ENCODE data around the gene CR1L. TPM values are rescaled to one million over a fixed set of nuclear protein-coding genes. Genes with fewer than 3 reads are reported as not detected.
"Not testable (repeated sequence)": the region's sequence is repeated elsewhere in the genome, so short reads cannot be mapped to it uniquely, and the experiment has no call there.

Gene CR1L
- total RNA-seq, 2 experiments from 2014 or later = not detected

GRCh38 chr1:207747627-207748492, 102.9 kb downstream of the CR1L start:
- DNase-seq = no peak
- Mint-ChIP-seq H3K27ac (no peak overlapping the region), H3K36me3 (ENCODE audit: low read depth) (peaks cover 5% of the 10 kb centered on the region), H3K4me1 (peaks cover 39% of the 10 kb centered on the region), H3K9me3 (no peaks in the 10 kb centered on the region), H3K4me3 (no peak overlapping the region), H3K27me3 (no peaks in the 10 kb centered on the region)
- POLR2A ChIA-PET = no interaction called here
- CTCF ChIA-PET = interaction anchor here (1.2 kb wide), 1 partner anchor 116 kb away, joined by 3 read pairs; no protein-coding TSS in a partner anchor

DNA sequence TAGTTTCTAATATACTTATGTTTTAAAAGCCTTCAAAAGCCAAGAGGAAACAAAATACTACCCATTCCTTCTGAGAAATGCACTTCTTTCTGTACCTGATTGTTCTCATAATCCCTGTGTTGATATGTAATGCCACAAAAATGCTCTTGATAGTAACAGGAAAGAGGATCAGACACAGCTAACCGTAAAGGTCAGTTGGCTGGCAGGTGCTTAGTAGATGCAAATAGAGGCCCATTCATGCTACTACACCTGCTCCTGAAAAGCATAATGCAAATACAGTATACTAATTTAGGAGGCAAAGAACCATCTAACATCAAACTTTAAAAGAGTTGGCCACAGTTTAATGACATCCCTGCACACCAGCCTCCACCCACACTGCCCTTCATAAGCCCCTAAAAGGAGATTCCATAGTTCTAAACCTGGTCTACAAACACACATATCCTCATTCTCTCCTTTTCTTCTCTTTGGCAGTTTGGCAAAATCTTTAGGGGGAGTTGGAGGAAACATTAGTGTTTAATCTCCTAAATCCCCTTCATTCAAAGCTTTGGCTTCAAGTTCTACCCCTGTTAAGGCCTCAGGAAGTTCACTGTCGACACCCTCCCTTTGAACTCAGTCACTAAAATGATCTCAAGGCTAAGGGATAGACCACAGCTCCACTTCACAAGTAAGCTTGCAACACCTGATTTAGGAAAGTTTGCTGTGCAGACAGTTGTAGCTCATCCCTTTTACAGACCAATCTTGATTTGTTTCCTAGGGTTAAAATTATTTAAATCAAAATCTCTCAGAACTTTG, 104.0 kb downstream of the CR1L start:
- ChIA-PET POLR2A (no interaction called here), CTCF (interaction anchor here (1.2 kb wide), 1 partner anchor 115 kb away, joined by 3 read pairs; no protein-coding TSS in a partner anchor)
- Mint-ChIP-seq H3K27ac (peak overlapping the region; percentile 63), H3K36me3 (ENCODE audit: low read depth) (peaks cover 5% of the 10 kb centered on the region), H3K9me3 (no peaks in the 10 kb centered on the region), H3K27me3 (no peaks in the 10 kb centered on the region), H3K4me1 (peaks cover 47% of the 10 kb centered on the region), H3K4me3 (peak overlapping the region; percentile 40)
- DNase-seq = no peak

DNA sequence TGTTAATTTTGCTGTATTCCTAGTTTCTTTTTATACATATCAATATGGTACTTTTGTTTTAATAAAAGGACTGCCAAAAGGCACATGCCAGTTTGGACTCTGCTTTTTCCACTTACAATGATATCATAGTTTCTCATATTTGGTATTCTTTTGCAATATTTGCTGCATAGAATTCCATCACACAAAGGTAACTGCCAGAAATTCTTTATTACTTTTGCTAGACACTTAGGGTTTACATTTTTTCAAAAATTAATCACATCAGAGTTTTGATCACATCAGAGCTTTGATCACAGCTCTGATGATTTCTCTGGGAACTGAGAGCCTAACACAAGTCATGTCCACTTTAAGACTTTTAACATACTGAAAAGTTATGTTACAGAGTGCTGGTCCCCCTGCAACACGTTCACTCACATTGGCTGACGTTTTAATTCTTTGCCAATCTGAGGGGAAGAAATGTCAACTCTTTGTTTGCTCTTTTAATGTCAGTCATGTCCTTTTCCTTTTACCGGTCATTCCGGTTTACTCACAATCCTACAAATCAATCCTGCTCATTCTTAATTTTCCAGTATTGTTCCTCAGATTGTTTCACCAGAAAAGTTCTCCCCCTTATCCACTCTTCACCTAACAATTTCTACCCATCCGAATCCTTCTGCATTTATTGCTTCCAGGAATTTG, 105.8 kb downstream of the CR1L start:
- peaks cover 64% of the 10 kb centered on the region for H3K4me1 Mint-ChIP-seq
- ChIA-PET CTCF (no interaction called here), POLR2A (no interaction called here)
- no peaks in the 10 kb centered on the region for H3K9me3 Mint-ChIP-seq
- DNase-seq = no peak
- H3K27ac Mint-ChIP-seq = peak overlapping the region; percentile 97
- no peaks in the 10 kb centered on the region for H3K27me3 Mint-ChIP-seq
- peaks cover 5% of the 10 kb centered on the region for H3K36me3 Mint-ChIP-seq (ENCODE audit: low read depth)
- peak overlapping the region; percentile 100 for H3K4me3 Mint-ChIP-seq

GRCh38 chr1:207751463-207751789, 106.5 kb downstream of the CR1L start:
- DNase-seq; H3K27me3 Mint-ChIP-seq; CTCF ChIA-PET; H3K36me3 Mint-ChIP-seq (ENCODE audit: low read depth); POLR2A ChIA-PET; H3K9me3 Mint-ChIP-seq: not testable (repeated sequence)
- H3K27ac Mint-ChIP-seq = peak overlapping the region; percentile 97
- H3K4me3 Mint-ChIP-seq = peak overlapping the region; percentile 100
- H3K4me1 Mint-ChIP-seq = peaks cover 71% of the 10 kb centered on the region

DNA sequence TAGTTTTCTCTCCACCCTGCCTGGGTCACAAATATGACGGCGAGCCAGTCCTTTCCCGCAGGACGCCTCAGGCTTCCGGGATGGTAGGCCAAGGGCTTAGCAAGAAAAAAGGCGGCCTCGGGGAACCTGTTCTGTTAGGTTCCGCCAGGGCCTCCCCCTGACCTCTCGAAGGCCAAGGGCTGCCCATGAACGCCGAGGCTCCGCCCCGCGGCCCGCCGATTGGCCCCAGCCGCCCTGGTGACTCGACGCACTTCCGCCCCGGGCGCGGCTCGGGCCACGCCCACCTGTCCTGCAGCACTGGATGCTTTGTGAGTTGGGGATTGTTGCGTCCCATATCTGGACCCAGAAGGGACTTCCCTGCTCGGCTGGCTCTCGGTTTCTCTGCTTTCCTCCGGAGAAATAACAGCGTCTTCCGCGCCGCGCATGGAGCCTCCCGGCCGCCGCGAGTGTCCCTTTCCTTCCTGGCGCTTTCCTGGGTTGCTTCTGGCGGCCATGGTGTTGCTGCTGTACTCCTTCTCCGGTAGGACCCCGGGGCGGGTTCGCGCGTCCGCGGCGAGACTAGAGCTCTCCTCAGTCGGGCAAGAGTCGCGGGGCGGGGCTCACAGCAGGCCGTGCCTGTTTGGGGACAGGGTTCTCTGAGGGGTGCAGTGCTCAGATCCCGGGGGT, 107.0 kb downstream of the CR1L start, which contains the start of gene CD46:
CD46 (plus strand) TSS at position 265 of the 666 bp plus-strand sequence; CDS start at position 424, 159 bp downstream.
- peak; percentile 96 for DNase-seq
- POLR2A ChIA-PET = interaction anchor here (0.7 kb wide), 1 partner anchor 1754 kb away, joined by 5 read pairs; no protein-coding TSS in a partner anchor
- Mint-ChIP-seq H3K4me1 (peaks cover 76% of the 10 kb centered on the region), H3K27me3 (no peaks in the 10 kb centered on the region), H3K36me3 (ENCODE audit: low read depth) (peaks cover 13% of the 10 kb centered on the region), H3K9me3 (no peaks in the 10 kb centered on the region), H3K27ac (peak within 1 kb of the TSS; percentile 97), H3K4me3 (peak within 1 kb of the TSS; percentile 100)
- CTCF ChIA-PET = no interaction called here

GRCh38 chr1:207752456-207752998, 107.6 kb downstream of the CR1L start:
- CTCF ChIA-PET = no interaction called here
- H3K36me3 Mint-ChIP-seq (ENCODE audit: low read depth) = peaks cover 14% of the 10 kb centered on the region
- POLR2A ChIA-PET = interaction anchor here (0.7 kb wide), 1 partner anchor 1753 kb away, joined by 5 read pairs; no protein-coding TSS in a partner anchor

GRCh38 chr1:207753611-207754010, 108.7 kb downstream of the CR1L start:
- no peaks in the 10 kb centered on the region for H3K27me3 Mint-ChIP-seq
- peak overlapping the region; percentile 100 for H3K4me3 Mint-ChIP-seq
- H3K27ac Mint-ChIP-seq = no peak overlapping the region
- H3K9me3 Mint-ChIP-seq = no peaks in the 10 kb centered on the region
- H3K4me1 Mint-ChIP-seq = peaks cover 81% of the 10 kb centered on the region
- no peak for DNase-seq
- ChIA-PET POLR2A (interaction anchor here (0.7 kb wide), 1 partner anchor 165 kb away, joined by 3 read pairs; no protein-coding TSS in a partner anchor), CTCF (interaction anchor here (0.6 kb wide), 1 partner anchor 66 kb away, joined by 3 read pairs; no protein-coding TSS in a partner anchor)
- peaks cover 22% of the 10 kb centered on the region for H3K36me3 Mint-ChIP-seq (ENCODE audit: low read depth)

More at GRCh38 chr1:207752456-207752998, 107.6 kb downstream of the CR1L start:
- DNase-seq = peak; percentile 26
- Mint-ChIP-seq H3K27ac (peak overlapping the region; percentile 97), H3K4me1 (peaks cover 77% of the 10 kb centered on the region), H3K9me3 (no peaks in the 10 kb centered on the region), H3K27me3 (no peaks in the 10 kb centered on the region), H3K4me3 (peak overlapping the region; percentile 100)

DNA sequence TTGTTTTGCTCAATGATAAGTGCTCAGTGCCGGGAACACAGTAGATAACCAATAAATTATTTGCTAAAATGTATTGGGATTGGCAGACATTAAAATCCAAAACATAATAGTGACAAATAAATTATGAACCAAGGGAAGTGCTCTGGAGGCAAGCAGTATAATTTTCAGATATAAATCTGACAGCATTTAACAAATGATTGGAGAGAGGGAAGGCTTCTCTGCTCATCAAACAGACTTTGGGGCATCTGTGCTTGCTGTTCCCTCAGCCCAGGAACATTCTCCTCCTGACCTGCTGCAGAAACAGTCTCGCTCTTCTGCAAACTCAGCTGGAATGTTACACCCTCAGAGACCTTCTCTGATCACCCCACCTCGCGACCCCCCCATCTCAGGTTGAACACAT, 109.1 kb downstream of the CR1L start:
- peaks cover 77% of the 10 kb centered on the region for H3K4me1 Mint-ChIP-seq
- H3K36me3 Mint-ChIP-seq (ENCODE audit: low read depth) = peaks cover 24% of the 10 kb centered on the region
- CTCF ChIA-PET = interaction anchor here (0.6 to 0.8 kb wide), 3 partner anchors 66 to 1969 kb away, joined by 3 read pairs; no protein-coding TSS in a partner anchor
- H3K4me3 Mint-ChIP-seq = peak overlapping the region; percentile 100
- H3K9me3 Mint-ChIP-seq = no peaks in the 10 kb centered on the region
- H3K27ac Mint-ChIP-seq = no peak overlapping the region
- POLR2A ChIA-PET = no interaction called here
- no peak for DNase-seq
- H3K27me3 Mint-ChIP-seq = no peaks in the 10 kb centered on the region

GRCh38 chr1:207754974-207755700, 110.2 kb downstream of the CR1L start:
- H3K27ac Mint-ChIP-seq = peak overlapping the region; percentile 75
- peaks cover 68% of the 10 kb centered on the region for H3K4me1 Mint-ChIP-seq
- ChIA-PET POLR2A (no interaction called here), CTCF (interaction anchor here (0.8 kb wide), 1 partner anchor 130 kb away, joined by 3 read pairs; no protein-coding TSS in a partner anchor)
- H3K4me3 Mint-ChIP-seq = no peak overlapping the region
- peaks cover 33% of the 10 kb centered on the region for H3K36me3 Mint-ChIP-seq (ENCODE audit: low read depth)
- H3K27me3 Mint-ChIP-seq = no peaks in the 10 kb centered on the region
- DNase-seq = no peak
- no peaks in the 10 kb centered on the region for H3K9me3 Mint-ChIP-seq

DNA sequence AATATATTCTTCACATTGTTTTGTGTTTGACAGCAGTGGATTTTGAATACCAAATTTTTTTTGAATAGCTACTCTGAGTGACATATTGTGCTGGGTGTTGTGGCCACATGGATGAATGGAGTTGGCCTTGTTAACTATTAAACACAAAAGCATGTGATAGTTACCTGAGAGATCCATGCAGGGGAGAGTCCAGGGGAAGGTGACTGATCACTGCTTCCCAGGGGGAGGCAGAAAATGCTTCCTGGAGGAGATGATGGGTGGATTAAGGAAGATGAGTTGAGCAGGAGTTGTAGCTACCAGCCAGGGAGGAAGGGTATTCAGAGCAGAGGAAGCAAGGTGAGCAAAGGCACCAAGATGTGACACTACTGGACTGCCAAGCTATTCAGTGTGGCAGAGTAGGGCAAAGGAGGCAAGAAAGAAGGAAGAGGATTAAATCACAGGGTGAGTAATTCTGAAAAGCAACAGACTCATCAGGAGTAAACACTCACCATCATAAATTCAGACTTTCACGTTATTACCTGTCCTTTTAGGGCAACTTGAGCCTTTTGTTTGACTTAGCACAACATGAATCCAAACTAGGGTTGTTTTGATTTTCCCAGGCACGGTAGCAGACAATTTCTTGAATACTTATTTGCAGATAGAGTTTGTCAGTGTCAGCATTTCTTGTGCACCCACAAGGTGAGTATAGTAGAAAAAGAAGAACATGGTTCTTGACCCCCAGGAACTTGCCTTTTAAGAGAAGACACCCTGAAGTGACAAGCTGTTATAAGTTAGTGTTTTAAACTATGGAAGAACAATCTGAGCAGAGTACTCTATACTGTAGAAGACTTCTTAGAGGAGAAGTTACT, 111.1 kb downstream of the CR1L start:
- no peaks in the 10 kb centered on the region for H3K9me3 Mint-ChIP-seq
- CTCF ChIA-PET = no interaction called here
- DNase-seq = no peak
- H3K27ac Mint-ChIP-seq = no peak overlapping the region
- H3K27me3 Mint-ChIP-seq = no peaks in the 10 kb centered on the region
- H3K36me3 Mint-ChIP-seq (ENCODE audit: low read depth) = peaks cover 38% of the 10 kb centered on the region
- POLR2A ChIA-PET = interaction anchor here (0.6 kb wide), 1 partner anchor 9 kb away, joined by 3 read pairs; no protein-coding TSS in a partner anchor
- H3K4me3 Mint-ChIP-seq = no peak overlapping the region
- peaks cover 58% of the 10 kb centered on the region for H3K4me1 Mint-ChIP-seq

- Mint-ChIP-seq H3K36me3 (ENCODE audit: low read depth) (peaks cover 76% of the 10 kb centered on the region), H3K9me3 (peaks cover 2% of the 10 kb centered on the region), H3K27me3 (no peaks in the 10 kb centered on the region), H3K4me3 (no peak overlapping the region), H3K4me1 (peaks cover 11% of the 10 kb centered on the region), H3K27ac (no peak overlapping the region)
- no peak for DNase-seq
- ChIA-PET CTCF (no interaction called here), POLR2A (no interaction called here)
Measured at GRCh38 chr1:207762622-207763021, 117.7 kb downstream of the CR1L start.

Data from activated CD4-positive, alpha-beta T cell treated with anti-CD3 and anti-CD28 coated beads, Interleukin-2, amount 10 ng/mL, durations not matched to agents 7 days and 5 days (primary cell).